Gastrocnemius medialis (tissue), 4 donors: ENCODE data around the gene CFAP97D2.

Experiments used
- CTCF ChIP-seq, 5 experiments: fragments of 450-650 bp in 3 of 5; fragments of 200-600 bp in 2 of 5; sonication (generic) in 2 of 5; IDR thresholded peaks in 4 of 5; conservative IDR thresholded peaks in 1 of 5; 1 replicate in 4 of 5; 2 replicates in 1 of 5; pipeline ENCODE4 v1.5.1; 2016 to 2019; ENCODE audit warnings: antibody characterized with exemption in 5 of 5, mild to moderate bottlenecking in 3 of 5, moderate library complexity in 3 of 5
- POLR2A ChIP-seq, 2 donors: fragments of 450-650 bp; IDR thresholded peaks; one replicate each; pipeline ENCODE4 v1.6.1; 2017; ENCODE audit warnings: antibody characterized with exemption in 2 of 2, mild to moderate bottlenecking in 2 of 2, moderate library complexity in 2 of 2

GRCh38 chr13:114132419-114133121, 46.5 kb upstream of the CFAP97D2 start, which contains the start of gene RASA3:
- no peak for TF ChIP-seq CTCF (IDR thresholded peaks at IDR 0.05 in 4 of 5, conservative IDR thresholded peaks at IDR 0.05 in 1 of 5)
- TF ChIP-seq POLR2A (IDR thresholded peaks at IDR 0.05) = peak; percentile 90 to 92
